ENCODE measurements around the gene ADAMTSL1.

Gene ADAMTSL1

DNA sequence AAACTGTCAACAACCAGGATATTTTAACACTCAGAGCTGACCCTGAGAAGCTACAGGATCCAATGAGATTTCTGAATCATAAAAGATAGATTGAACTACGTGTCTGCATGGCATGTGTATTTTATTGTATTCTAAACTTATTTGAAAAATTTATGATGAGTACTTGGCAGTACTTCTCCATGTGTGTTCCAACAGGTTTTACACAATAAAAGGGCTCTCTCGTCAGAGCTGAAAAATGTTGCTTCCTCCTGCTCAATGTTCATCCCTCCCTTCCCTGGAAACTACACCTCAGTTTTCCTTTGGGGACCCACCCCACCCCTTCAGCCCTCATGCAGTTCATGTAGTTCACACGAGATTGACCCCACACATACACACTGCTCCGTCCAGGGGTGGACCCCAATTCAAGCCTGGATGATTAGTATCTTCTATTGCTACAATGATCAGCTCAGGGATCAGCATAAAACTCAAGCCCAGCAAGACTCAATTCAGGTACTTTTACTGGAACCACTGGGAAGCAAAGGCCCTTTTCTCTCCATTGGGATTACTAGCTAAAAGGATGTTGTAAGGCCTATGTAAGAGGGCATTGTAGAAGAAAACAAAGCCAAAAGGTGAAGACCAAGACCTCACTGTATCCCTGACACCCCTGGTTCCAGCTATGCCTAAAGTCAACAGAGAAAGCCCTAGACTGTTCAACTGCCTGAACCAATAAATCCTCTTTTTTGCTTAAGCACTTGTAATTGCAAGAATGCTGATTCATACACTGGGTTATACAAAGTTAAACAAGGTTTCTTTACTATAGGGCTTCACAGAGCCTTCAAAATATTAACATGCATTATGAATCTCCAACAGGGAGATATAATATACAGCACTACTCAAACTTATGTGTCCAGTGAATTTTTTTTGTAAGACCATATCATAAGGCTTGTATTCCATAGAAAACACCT, 446.5 kb downstream of the ADAMTSL1 start:
- DNase-seq = peak; percentile 39

DNA sequence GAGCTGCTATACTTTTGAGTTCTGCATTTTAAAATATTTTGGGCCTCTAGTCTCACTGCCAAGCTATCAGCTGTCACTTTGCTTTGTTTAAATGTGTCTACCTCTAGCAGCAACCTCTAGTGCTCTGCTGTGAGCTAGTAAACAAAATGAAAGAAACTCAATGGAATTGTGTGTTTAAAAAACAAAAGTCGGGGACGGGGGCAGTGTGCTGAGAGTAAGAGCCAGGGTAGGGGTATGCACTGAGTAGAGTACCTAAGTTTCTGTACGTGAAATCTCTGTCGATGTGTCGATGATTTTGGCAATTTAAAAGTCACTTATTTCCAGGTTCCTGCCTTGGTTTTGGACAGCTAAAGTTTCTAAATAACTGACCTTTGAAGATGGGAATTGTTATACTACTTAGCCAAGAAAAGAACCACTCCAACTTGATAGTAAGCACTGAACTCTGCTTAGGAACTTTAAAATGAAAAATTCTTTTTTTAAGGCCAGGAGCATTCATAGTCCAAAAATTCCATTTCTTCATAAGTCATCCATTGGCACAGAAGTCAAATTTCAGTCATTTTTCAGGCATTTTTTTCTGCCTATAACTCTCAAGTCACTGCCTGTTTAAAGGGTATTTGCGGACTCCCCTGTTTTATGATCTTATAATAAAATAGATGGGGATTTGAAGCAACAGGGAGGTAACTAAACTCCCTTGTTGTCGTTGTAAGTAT, 447.6 kb downstream of the ADAMTSL1 start:
- peak; percentile 17 for DNase-seq

DNA sequence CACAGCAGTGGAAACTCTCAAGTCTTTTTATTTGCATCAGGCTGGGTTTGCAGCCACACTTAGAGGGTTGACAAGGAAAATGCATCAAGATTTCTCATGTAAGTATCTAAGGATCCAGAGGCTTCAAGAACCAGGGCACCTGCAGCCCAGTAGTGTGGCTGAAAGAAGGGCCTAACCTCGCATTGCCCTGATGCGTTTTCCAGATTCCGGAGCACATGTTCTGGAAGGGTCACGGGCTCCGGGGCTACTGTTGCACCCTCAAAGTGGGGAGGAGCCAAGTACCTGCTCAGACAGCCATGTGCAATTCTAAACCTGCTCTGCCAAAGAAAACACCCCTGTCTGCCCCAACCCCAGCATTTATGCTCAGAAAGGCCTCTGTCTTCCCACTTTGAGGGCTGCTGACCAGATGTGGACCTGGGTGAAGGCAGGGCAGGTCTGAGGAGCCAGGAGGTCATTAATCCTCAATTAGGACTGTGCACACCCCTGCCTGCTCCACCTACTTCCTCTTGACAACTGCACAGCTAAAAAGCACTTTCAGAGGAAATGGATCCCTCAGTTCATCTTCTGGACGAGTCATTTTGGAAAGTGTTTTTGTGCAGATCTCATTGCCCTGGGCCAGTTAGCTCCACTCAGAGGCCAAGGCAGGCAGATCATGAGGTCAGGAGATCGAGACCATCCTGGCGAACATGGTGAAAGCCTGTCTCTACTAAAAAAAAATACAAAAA, 448.4 kb downstream of the ADAMTSL1 start:
- DNase-seq = no peak

DNA sequence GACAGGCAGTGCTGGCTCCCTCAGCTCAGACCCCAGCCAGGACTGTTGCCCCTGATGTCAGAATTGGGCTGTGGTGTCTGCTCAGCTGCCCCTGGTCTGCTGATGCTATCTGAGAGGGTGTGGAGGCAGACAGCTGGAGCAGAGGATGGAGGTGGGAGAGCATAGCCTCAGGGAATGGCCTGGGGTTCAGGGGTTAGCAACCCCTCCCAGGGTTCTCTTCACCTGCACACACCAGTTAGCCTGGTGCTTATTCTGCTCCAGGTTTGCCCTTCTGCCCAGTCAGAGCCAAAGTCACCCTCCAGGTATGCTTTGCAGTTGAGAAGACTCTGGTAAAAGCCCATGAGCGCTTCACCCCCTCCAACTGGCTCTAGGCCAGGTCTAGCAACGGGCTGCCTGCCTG, 449.2 kb downstream of the ADAMTSL1 start:
- DNase-seq = peak; percentile 39

DNA sequence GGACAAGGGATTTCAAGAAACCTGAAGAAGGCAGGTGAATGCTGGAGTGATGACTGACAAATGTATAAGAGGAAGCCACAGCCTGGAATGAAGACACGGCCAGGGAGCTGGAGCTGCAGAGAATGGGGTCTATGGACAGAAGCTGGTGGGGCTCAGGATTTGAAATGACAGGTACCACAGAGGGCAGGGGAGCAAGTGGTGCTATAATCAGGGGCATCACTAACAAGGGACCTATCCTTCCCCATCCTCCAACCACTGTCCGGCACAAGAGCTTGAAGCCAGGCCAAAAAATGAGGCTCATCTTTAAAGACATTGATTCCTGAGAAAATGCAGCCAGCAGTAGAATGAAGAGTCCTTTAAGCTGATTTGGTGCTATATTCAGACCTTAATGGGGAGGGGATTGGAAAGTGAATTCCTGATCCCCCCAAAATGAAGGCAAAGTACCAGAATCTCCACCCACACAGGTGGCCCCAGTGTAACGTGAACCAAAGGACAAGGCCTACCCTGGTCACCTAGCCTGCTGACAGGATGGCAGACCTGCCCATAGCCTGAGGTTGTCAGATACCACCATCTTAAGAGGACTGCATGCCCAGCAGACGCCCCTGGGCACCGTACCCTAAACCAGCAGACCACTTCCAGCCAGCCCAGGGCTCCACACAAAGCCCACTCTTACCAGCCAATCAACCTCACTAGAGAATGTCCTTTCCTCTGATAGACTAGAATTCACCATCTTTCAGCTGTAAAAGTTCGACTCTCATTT, 449.9 kb downstream of the ADAMTSL1 start:
- peak; percentile 24 for DNase-seq

DNA sequence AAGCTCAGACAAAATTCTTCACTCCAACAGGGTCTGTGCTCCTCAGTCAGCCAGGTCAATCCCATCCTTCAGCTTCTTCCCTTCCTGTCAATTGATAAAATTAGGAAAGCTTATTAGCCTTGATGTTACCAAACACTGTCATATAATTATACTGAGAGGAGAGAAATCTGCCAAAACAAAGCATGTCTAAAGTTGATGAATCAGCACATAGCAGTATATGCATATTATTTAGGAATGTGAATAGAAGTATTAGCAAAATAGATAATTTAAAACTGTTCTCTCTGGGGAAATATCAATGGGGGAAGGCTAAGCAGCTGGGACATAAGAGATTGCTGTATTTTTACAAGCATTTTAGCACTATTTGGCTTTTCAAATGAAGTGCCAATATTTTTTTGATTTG, 451.9 kb downstream of the ADAMTSL1 start:
- DNase-seq = no peak

DNA sequence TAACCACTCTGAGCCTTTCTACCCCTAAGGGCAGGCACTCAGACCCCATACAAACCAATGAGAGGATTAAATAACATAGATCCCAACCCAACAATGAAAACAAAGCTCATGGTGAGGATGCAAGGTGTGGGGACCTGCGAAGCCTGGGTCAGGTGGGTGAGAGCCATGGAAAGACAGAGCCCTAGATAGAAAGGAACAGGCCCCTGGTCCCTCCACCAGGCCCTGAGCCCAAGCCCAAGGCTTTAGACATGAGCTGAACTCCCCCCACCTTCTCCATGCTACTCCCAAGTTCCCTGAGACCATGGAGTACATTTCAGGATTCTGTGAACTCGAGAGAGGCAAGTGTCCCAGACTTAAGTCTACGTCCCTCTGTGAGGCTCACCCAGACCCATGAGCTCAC, 452.6 kb downstream of the ADAMTSL1 start:
- peak; percentile 12 for DNase-seq

DNA sequence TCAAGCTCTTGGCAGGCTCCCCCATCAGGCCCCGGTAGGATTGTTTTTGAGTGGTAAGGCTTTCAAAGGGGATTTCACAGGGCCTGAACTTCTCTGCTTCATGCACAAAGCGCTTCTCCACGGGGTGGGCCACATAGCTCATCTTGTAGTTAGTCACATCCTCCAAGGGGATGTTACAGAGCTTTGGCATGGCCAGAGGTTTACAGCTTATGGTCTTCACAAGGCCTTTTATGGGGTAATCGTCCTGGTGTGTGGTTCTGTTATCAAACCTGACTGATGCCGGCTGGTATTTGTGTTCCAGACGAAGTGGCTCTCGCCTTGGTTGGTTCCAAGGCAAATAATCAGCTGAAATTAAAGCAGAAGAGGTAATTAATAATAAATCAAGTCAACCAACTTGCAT, 454.8 kb downstream of the ADAMTSL1 start:
- peak; percentile 6 for DNase-seq

DNA sequence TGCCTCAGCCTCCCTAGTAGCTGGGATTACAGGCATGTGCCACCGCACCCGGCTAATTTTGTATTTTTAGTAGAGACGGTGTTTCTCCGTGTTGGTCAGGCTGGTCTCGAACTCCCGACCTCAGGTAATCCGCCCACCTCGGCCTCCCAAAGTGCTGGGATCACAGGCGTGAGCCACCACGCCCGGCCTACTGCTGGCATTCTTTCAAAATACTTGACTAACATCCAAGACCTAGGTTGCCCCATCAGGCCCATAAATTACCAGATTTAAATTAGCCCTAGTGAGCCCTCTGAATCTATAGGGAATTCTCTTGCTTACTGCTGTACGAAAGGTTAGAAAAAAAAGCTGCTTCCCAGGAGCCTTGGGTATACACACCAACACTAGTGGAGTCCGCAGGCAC, 456.7 kb downstream of the ADAMTSL1 start:
- peak; percentile 10 for DNase-seq

DNA sequence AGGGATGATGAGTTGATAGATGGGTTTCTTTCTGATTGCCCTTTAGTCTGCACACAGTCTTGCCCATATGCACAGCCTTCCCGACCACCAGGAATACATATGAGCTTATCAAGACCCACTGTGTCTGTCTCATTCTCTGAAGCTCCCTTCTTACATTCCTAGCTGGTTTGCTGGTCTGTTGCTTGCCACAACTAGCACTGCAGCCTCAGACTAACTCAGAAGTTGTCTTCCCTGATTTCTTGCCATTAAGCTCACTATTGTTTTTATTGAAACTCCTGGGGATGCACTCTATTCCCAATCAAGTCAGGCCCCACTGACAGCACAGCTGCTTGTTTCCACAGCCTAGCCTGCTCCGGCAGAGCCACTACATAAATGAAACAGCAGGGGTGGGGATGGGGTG, 461.6 kb downstream of the ADAMTSL1 start:
- DNase-seq = peak; percentile 26

DNA sequence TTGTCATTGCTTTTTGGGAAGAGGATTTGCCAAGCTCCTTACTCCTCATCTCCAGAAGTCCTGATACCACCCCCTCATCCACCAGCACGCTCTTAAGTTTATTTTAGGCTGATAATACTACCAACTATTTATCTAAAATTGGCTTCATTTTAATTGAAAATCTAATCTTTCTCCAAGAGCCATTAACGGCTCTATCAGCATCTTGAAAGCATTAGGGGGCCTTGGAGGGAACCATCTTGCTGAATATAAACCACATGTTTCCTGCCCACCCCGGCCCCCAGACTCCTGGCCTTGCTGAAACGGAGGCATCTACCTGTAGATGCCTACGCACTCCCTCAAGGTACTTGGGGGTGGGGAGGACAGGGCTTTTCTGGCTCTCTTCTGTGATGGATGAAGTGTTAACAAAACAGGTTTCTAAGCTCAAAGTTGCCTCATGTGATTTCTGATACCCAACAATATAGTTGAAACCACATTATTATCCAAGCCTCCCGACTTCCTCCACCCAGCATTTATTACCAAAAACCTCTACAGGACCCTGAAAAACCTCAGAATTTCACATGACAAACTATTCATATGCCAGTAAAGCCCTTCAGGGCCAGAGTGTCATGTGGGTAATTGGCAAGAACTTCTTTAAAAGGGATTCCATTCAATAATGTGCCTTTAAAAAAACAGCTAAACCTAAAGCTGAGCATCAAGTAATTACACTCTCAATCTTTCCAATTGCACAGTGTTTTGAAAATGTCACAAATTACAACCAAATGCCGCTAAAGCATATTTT, 462.3 kb downstream of the ADAMTSL1 start:
- peak; percentile 35 for DNase-seq

DNA sequence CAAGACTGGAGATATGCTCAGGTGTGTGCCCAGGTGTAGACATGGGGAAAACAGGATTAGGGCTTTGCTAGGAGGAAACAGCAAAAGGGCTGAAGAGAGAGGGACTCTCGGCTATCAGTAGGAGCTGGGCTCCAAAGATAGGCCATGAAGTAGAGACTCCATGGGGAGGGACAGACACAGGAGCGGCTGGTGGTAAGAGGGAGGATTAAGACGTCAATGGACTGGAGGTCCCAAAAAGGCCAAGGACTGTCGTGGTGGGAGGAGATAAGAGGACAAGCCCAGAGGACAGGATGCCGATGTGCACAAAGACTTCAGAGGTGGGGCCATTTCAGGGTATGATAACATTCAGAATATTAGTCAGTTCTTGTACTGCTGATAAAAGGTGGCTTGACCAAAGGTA, 466.0 kb downstream of the ADAMTSL1 start:
- no peak for DNase-seq

DNA sequence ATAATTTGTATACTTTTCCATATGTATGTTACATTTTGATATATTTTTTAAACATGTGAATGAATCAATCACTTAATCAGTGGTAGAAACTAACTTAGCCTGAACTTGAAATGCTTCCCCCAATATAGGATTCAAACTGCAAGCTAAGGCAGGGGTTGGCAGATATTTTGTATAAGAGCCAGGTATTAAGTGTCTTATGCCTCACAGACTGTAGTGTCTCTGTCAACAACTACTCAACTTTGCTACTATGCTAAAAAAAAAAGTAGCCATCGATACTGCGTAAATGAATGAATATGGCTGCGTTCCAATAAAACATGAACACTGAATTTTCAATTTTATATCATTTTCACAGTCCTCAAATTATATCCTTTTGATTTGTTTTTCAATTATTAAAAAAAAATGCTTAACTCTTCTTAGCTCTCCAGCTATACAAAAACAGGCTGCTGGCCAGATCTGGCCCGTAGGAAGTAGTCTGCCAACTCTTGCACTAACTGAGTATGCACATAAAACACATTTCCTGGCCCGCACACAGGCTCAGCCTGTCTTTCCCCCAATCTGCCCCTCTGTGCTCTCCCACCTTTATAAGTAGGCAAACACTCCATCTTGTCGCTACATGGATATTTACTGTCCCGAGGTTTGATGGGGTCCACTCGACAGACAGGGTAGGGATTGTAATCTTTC, 467.2 kb downstream of the ADAMTSL1 start:
- DNase-seq = no peak

DNA sequence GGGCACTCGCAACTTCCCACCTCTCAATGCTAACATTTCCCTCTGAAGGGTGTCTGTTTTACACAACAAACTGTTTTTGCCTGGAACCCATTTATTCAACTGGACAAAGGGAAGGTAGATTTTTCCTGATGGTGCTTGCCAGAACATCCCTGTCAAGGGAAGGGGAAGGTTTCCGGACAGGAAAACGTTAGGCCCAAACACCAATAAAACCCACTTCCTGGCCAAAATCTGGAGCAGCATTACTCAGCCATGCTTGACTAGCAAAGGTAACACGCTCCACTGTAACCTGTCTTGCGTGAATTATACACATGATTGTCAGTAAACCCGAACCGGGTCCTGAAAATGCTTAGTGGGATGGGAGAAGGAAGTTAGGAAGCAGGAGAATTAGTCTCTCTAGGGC, 468.8 kb downstream of the ADAMTSL1 start:
- DNase-seq = no peak

DNA sequence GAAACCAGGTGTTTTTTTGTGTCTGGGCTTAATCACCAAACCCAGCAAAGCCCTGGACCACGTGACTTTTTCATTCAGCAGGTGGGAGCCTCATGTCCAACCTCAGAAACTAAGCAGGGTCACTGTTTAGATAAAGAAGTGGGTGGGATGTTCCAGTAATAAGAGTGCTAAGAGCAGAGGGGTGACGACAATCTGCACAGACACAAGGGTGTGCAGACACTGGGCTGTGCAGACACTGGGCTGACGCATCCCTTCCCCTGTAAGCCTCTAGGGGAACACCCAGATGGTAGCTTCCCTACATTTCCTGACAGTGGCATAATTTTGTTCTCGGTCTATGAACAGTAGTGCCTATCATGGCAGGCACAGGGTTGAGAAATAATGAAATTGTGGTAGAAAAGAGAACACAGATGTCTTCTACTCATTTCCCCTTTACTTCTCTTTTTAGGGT, 474.0 kb downstream of the ADAMTSL1 start:
- DNase-seq = no peak

DNA sequence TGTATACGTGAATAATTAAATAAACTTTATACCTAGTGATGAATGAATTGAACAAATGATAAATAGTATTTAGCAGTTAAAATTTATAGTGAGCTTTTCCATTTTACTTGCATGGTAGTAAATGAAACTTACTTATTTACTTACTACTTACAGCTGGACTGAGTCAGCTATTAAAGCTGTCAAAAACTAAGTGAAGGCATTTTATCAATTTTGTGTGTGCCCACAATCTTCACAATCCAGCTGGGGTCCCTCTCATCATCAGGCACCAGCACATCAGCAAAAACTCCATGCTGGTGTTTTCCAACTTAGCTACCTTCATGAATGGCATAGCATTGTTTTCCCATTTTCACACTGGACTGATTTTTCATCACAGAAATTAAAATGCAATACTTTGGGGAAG, 478.0 kb downstream of the ADAMTSL1 start:
- no peak for DNase-seq

DNA sequence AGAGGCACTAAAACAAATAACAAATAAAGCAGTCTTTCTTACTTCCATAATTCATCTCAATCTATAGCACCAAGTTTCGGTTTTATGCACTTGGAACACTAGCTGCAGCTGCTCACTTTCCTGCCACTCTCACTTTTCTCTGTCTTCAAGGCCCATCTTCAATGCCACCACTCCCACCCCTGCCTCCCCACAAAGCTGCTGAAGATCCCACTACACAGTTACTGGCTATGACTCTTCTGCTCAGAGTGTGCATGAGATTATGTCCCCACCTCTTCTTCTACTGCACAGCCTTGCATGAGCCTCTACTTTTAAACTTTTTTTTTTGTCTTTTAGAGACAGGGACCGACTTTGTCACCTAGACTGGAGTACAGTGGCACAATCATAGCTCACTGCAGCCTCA, 481.7 kb downstream of the ADAMTSL1 start:
- DNase-seq = no peak

All from right forelimb (tissue), 1 donor.